Measurements from ENCODE around the gene NUBP2. TPM values are rescaled to one million over a fixed set of nuclear protein-coding genes. Genes with fewer than 3 reads are reported as not detected.

The NUBP2 gene
- total RNA-seq, 1 donor from 2014 or later = 58.2 TPM

- no peak for DNase-seq (ENCODE audit: low read depth)
Observed at GRCh38 chr16:1800701-1801100, 17.9 kb downstream of the NUBP2 start.

- DNase-seq (ENCODE audit: low read depth) = no peak
Observed at GRCh38 chr16:1807626-1808025, 24.9 kb downstream of the NUBP2 start.

- DNase-seq (ENCODE audit: low read depth) = no peak
Observed at GRCh38 chr16:1808691-1809090, 25.9 kb downstream of the NUBP2 start.

- no peak for DNase-seq (ENCODE audit: low read depth)
Observed at GRCh38 chr16:1809281-1809801, 26.6 kb downstream of the NUBP2 start.

GRCh38 chr16:1810106-1810505 is 27.3 kb downstream of the NUBP2 start:
- DNase-seq (ENCODE audit: low read depth) = no peak

- DNase-seq (ENCODE audit: low read depth) = no peak
Observed at GRCh38 chr16:1810536-1810935, 27.8 kb downstream of the NUBP2 start.

GRCh38 chr16:1812732-1813163 is 30.0 kb downstream of the NUBP2 start:
- DNase-seq (ENCODE audit: low read depth) = peak; percentile 61

GRCh38 chr16:1815461-1815860 is 32.7 kb downstream of the NUBP2 start:
- DNase-seq (ENCODE audit: low read depth) = no peak

- no peak for DNase-seq (ENCODE audit: low read depth)
Observed at GRCh38 chr16:1816396-1817275, 33.9 kb downstream of the NUBP2 start.

- DNase-seq (ENCODE audit: low read depth) = no peak
Observed at GRCh38 chr16:1817276-1817589, 34.5 kb downstream of the NUBP2 start.

GRCh38 chr16:1817716-1818115 is 35.0 kb downstream of the NUBP2 start:
- no peak for DNase-seq (ENCODE audit: low read depth)

- no peak for DNase-seq (ENCODE audit: low read depth)
Observed at GRCh38 chr16:1818204-1818872, 35.6 kb downstream of the NUBP2 start.

GRCh38 chr16:1818873-1819525 is 36.2 kb downstream of the NUBP2 start:
- DNase-seq (ENCODE audit: low read depth) = no peak

- DNase-seq (ENCODE audit: low read depth) = no peak
Observed at GRCh38 chr16:1819611-1820010, 36.9 kb downstream of the NUBP2 start.

GRCh38 chr16:1820096-1820945 is 37.6 kb downstream of the NUBP2 start:
- no peak for DNase-seq (ENCODE audit: low read depth)

- DNase-seq (ENCODE audit: low read depth) = no peak
Observed at GRCh38 chr16:1820946-1821290, 38.2 kb downstream of the NUBP2 start.

GRCh38 chr16:1821861-1822611 is 39.3 kb downstream of the NUBP2 start:
- DNase-seq (ENCODE audit: low read depth) = peak; percentile 17

- DNase-seq (ENCODE audit: low read depth) = no peak
Observed at GRCh38 chr16:1822801-1823200, 40.0 kb downstream of the NUBP2 start.

GRCh38 chr16:1823821-1824220 is 41.1 kb downstream of the NUBP2 start:
- peak; percentile 65 for DNase-seq (ENCODE audit: low read depth)

GRCh38 chr16:1825381-1825863 is 42.7 kb downstream of the NUBP2 start:
- DNase-seq (ENCODE audit: low read depth) = no peak

All from renal cortical epithelial cell (primary cell).